A549 treated with ZK216348 at 1 μM for 4 hours (cell line): ENCODE results near the gene NF2. TPM values are rescaled to one million over a fixed set of nuclear protein-coding genes. Genes with fewer than 3 reads are reported as not detected.

Source experiments
- total RNA-seq: library from RNA; stranded (reverse); fragments of 200-300 nt; extraction: Qiagen RNA extraction; gene quantifications from 5 replicates; pipeline ENCODE4 v1.2.3, GENCODE V29; 2022; ENCODE audit warnings: low read depth

NF2 gene
- total RNA-seq, result 12.2 to 17.5 TPM (median 12.9 TPM) in 5 replicates

GRCh38 chr22:29603358-29604075, at the start of gene NF2:
Gene NF2 (plus strand): TSS chr22:29603633. CDS start chr22:29603999, 366 bp downstream.

GRCh38 chr22:29719899-29720645, 116.6 kb downstream of the NF2 start, which contains the start of gene CABP7:
Gene CABP7 (plus strand): TSS chr22:29720003. CDS start chr22:29720425, 422 bp downstream.

Other genes starting within 250 kb of the NF2 start
- gene AP1B1, start 215.1 kb upstream of the NF2 start, total RNA-seq, result 19.3 to 28.3 TPM (median 28.0 TPM) in 5 replicates
- gene RFPL1, start 165.1 kb upstream of the NF2 start, total RNA-seq, result not detected in 5 replicates
- gene NEFH, start 123.4 kb upstream of the NF2 start, total RNA-seq, result 0.07 to 0.13 TPM (median 0.09 TPM) in 4 of 5 replicates, not detected in the other
- gene THOC5, start 49.9 kb upstream of the NF2 start, total RNA-seq, result 25.2 to 33.7 TPM (median 30.5 TPM) in 5 replicates
- 57.2 to 67.1 TPM (median 63.5 TPM) in 5 replicates for gene NIPSNAP1, start 22.5 kb upstream of the NF2 start, total RNA-seq
- gene CABP7, start 116.4 kb downstream of the NF2 start, total RNA-seq, result 0.07 to 0.25 TPM (median 0.19 TPM) in 5 replicates
- 14.6 to 19.6 TPM (median 17.8 TPM) in 5 replicates for gene ZMAT5, start 163.4 kb downstream of the NF2 start, total RNA-seq
- gene UQCR10, start 163.7 kb downstream of the NF2 start, total RNA-seq, result 108 to 123 TPM (median 119 TPM) in 5 replicates
- 22.6 to 32.4 TPM (median 28.5 TPM) in 5 replicates for gene ASCC2, start 234.6 kb downstream of the NF2 start, total RNA-seq